NCI-H524 treated with DMSO at 0.1 percent for 48 hours (cell line): ENCODE data around the gene KDM1B.

ENCODE experiments used
- DNase-seq: peaks from one replicate; lab custom pipeline; 2025; lab: John Stamatoyannopoulos, UW

The KDM1B gene

GRCh38 chr6:18262702-18263417 is 107.6 kb downstream of the KDM1B start:
- no peak for DNase-seq

GRCh38 chr6:18263418-18264218 is 108.4 kb downstream of the KDM1B start:
- DNase-seq: no peak

- peak; percentile 54 for DNase-seq
These were observed 109.1 kb downstream of the KDM1B start, which contains the start of gene DEK for GRCh38 chr6:18264219-18264922. DEK (minus strand) TSS chr6:18264530; CDS start chr6:18263987, 543 bp downstream.

GRCh38 chr6:18264923-18265377 is 109.7 kb downstream of the KDM1B start:
- no peak for DNase-seq

GRCh38 chr6:18265787-18266522 is 110.7 kb downstream of the KDM1B start:
- DNase-seq: no peak

- DNase-seq: no peak
These were observed 111.3 kb downstream of the KDM1B start for GRCh38 chr6:18266523-18266912.

- DNase-seq: peak; percentile 87
These were observed 112.8 kb downstream of the KDM1B start for GRCh38 chr6:18268066-18268465.

- no peak for DNase-seq
These were observed 114.0 kb downstream of the KDM1B start for GRCh38 chr6:18269253-18269652.

GRCh38 chr6:18269717-18270116 is 114.5 kb downstream of the KDM1B start:
- DNase-seq: no peak

GRCh38 chr6:18270216-18270615 is 115.0 kb downstream of the KDM1B start:
- DNase-seq: no peak
